HG03064 (cell line): ENCODE measurements around the gene HS6ST3.

ENCODE experiments used
- ATAC-seq: cut with Tn5 transposase; IDR thresholded peaks from one replicate; pipeline ENCODE4 v1.9.1; 2021; ENCODE audit warnings: low read depth; ENCODE audit not compliant: unreplicated experiment

The HS6ST3 gene

DNA sequence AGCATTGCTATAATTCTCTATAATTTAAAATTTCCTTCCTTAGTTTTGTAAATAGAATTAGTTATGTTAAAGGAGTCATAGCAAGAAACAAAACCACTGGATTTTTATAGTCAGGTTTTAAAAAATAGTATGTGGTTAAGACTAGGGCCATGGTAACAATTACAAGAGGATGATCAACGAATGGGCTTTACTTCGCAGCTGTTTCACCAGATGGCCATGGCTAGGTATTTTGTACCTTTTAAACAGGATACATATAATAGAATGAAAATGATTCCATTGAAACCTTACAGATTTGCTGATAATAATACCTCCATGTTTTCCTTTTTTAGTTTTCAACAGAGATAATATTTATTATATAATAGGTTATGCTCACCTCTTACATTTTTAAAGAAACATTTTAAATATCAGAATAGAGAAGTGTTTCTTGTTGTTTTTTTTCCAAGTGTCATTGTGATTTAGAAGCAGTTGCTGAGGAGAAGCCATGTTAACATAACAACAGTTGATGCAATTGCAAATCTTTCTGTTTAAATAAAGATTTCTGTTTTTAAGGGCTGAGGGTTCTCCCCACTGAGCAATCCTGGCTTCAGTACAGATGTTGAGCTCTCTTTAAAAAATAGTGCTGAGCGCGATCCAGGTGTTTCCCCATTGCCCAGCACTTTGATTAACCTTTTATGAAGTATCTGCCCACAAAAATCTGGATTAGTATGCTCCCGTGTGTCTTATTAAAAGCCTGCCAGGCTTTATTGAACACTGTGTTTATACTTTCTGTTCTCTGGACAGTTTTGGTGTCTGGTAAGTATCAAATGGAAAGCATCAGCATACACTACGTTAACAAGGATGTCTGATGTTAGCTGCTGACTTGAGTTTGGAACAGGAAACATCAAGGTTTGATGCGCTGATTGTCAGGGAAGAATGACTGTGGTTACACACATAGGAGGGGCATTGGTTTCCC is 205.3 kb downstream of the HS6ST3 start:
- no peak for ATAC-seq

DNA sequence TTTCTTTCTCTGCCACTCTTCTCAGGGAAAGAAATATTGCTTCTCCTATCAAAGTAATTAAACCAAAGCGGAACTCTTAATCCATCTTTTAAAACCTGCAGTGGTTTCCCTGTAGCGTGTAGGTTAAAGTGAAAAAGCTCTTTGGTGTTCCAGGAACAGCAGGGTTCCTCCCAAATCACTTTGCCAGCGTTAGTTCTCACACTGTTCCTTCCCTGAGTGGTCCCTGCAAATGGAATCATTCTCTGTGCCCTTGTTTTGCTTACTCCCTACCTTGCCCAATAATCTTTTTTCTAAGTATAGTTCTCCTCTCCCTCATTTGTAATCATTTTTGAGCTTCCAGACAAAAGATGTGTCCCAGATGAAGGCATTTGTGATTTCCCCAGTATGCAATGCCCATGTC is 207.5 kb downstream of the HS6ST3 start:
- no peak for ATAC-seq

DNA sequence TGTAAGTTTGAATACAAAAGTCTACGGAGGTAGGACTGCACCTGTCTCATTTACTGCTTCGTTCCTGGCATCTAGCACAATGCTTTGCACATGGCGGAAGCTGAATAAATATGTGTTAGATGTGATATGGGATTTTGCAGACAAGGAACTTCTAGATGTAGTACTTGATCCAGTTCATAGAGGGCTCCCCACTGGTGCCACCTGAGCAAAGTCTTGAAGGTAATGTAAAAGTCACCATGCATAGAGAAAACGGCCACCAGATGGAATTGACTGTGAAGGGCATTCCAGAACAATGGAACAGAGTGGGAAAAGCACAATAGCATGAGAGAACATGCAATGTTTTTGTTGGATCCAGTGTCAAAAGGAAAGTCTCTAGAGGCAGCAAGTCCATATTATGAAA is 209.3 kb downstream of the HS6ST3 start:
- ATAC-seq, result no peak

DNA sequence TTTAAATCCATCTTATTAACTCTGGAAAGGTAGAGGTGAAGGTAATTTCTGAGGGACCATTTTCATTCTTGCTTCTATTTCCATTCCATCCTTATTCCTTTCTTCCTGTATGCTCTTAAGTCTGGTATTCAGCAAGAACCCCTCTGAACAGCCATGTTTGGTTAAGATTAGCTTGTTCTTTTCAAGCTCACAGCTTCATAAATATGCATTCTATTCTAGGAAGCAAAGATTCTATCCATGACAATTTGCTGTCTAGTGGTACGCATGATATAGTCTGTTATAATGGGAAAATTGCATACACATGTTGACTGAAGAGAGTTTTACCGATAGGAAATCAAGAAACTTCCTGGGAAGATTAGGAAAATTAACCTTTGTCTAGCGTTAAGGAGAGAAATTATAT is 218.7 kb downstream of the HS6ST3 start:
- ATAC-seq, result no peak

DNA sequence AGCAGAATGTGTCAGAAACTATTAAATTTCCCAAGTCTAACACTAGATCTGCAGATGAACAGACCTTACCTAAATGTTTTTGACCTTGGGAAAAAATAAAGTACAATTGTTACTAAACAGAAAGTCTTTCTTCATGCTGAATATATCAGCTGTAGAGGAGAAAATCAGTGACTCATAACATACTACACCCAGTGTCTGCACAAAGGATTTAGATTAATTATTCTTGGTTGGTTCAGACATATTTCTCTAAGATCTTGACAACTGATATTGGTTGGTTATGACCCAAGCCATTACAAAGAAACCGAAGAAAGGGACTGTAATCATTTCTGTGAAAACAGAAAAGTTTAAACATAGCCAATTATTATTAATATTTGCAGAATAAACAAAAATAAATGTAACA is 225.1 kb downstream of the HS6ST3 start:
- no peak for ATAC-seq

DNA sequence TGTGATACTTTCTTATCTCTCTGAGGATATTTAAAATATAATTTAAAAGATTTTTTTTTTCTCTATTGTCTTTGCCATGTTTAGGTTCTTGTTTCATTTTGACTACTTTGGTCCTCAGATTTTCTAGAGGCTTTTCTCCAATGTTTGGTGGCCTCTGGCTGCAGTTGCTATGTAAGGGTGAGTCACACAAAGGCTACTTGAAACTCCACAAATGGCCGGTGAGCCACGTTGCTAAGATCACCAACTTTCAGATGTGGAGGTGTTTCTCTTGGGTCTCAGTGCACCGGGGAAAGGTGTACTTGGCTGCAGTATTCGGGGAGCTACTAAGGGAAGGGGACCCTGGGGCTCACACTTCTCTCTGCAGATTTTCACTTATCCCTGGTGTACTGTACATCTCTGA is 248.1 kb downstream of the HS6ST3 start:
- no peak for ATAC-seq

DNA sequence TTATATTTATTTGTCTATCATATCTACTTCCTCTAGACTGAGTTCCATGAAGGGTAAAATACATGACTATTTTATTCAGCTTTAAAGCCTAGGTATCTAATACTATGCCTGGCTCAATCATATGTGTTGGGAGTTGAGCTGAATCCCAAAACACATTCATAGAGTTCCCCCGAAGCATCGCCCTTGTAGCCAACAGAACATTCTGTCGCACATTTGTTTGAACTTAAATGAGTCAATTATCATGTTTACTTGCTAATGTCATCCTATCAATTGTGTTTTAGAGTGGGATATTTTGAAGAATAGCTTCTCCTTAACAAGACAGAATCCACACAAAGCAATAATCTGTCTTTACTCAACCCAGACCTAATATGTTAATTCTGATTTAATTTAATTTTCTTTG is 252.4 kb downstream of the HS6ST3 start:
- no peak for ATAC-seq

DNA sequence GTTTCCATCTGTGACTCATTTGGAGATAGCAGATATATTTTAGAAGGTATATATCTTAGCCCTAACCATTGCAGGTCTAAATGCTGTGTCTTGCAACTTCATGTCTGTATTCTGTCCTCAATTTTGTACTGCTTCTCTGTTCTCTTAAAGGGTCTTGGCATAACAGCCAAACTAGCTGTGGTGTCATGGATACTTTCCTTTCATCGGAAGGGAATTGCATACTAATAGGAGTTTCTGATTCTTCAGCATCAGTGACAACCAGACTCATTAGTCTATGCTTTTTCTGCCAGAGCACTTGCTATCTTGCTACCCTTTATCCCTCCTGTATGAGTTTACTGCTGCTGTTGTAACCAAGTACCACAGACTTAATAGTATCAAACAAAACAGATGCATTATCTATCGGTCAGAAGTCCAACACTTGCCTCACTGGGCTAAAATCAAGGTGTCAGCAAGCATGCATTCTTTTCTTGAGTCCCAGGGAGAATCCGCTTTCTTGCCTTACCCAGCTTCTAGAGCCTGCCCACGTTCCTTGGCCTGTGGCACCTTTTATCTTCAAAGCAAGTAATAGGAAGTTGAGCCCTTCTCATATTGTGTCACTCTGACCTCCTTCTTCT is 253.1 kb downstream of the HS6ST3 start:
- ATAC-seq, result no peak

DNA sequence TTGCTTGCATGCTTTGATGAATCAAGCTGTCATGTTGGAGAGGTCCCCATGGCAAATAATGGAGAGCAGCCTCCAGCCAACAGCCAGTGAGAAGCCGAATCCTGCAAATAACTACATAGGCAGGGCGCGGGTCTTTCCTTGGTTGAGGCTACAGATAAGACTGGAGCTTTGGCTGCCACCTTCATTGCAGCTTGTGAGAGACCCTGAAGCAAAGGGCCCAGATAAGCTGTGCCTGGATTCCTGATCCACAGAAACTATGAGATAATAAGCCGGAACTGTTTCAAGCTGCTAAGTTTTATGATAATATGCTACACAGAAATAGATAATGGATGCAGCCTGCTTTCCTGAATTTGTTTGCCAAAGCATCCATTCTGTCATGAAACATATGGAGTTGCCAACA is 257.0 kb downstream of the HS6ST3 start:
- ATAC-seq, result no peak

DNA sequence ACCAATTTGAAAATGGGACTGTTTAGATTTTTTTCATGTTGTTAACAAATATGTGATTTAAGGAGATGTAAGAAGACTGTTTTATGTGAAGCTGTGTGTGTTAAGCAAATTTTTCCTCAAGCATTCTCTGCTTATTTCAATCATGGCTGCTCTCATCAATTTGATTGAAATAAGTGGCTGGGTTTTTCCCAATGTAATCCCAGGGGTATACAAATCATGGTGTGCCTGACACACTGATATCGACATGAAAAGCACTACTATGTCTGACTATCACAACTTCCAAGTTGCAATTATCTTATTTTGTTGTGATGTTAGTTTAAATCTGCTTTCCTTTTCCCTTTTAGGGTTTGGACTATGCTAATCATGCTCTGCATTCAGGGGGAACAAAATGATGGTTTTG is 283.7 kb downstream of the HS6ST3 start:
- ATAC-seq, result no peak

DNA sequence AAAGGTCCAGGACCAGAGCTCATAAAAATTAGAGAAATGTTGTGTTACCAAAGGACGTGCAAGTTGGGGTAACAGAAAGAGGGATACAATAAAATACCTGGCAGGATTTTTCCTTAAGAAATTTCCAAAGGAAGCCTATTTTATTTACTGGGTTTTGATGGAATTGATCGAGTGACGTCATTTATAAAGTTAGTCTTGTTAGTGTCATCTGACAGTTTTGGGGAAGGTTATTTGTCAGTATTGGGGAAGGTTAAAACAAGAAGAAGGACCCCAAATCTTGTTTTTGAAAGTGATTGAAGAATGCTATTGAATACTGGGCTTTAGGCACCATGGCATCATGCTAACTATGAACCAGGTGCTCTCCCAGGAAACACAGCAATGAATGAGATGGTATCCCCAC is 287.9 kb downstream of the HS6ST3 start:
- no peak for ATAC-seq

DNA sequence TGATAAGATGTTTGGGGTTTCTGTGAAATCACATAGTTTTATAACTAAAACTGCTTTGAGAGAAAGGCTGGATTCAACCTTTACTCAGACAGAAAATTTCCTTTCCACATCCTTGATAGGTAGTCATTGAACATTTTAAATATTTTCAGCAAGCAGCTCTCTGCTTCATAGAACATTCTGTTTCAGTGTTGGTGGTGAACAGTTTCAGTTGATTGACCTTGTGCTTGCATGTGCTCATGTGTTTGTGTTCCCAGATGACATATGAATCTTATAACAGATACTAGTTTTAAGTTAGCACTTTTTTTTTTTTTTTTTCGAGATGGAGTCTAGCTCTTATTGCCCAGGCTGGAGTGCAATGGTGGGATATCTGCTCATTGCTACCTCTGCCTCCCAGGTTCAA is 290.1 kb downstream of the HS6ST3 start:
- ATAC-seq, result no peak

DNA sequence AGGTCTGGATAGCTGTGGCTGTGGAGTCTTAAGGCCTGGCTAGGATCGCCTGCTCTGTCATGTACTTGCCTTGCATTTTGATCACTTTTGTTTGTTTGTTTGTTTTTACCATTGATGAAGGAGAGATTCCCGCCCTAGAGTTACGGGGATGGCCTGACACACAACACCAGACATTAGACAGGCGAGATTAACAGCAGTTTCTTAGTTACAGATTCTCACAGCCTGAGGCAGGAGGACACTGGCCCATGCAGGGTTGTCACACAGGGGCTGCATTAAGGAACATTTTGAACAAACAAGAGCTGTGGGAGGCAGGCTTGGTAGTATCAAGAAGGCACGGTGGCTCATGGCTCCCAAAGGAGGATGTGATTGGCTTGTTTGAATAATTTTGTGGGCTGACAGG is 291.8 kb downstream of the HS6ST3 start:
- ATAC-seq, result no peak

DNA sequence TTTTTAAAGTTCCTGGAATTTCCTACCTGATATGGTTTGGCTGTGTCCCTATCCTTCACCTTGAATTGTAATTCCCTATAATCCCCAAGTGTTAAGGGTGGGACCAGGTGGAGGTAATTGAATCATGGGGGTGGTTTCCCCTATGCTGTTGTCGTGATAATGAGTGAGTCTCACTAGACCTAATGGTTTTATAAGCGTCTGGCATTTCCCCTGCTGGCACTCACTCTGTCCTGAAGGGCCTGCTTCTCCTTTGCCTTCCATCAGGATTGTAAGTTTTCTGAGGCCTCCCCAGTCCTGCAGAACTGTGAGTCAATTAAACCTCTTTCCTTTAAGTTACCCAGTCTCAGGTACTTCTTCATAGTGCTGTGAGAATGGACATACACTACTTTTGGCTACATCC is 298.7 kb downstream of the HS6ST3 start:
- ATAC-seq, result no peak

DNA sequence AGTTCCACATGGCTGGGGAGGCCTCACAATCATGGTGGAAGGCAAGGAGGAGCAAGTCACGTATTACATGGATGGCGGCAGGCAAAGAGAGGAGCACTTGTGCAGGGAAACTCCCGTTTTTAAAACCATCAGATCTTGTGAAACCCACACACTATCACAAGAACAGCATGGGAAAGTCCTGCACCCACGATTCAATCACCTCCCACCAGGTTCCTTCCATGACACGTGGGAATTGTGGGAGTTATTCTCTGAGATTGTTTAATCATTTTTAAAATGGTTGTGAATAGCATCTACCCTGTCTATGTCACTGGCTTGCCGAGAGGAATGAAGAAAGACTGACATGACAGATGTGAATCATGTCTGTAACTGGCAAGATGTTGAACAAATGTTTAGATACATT is 301.7 kb downstream of the HS6ST3 start:
- no peak for ATAC-seq

DNA sequence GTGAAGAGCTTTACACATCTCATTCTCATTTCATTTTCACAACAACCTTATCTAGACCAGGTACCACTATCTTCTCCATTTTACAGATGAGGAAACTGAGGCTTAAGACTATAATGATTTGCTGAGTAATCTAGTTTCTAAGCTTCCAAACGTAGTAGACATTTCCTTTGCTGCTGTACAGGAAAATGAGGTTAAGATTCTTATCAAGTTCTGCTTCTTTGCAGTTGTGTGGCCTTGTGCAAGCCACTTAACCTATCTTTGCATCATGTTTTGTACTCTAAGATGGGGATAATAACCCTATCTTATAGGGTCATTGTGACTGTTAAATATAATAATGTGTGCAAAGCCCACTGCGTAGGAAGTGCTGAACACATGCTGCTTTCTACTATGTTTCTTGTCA is 307.9 kb downstream of the HS6ST3 start:
- ATAC-seq, result no peak

DNA sequence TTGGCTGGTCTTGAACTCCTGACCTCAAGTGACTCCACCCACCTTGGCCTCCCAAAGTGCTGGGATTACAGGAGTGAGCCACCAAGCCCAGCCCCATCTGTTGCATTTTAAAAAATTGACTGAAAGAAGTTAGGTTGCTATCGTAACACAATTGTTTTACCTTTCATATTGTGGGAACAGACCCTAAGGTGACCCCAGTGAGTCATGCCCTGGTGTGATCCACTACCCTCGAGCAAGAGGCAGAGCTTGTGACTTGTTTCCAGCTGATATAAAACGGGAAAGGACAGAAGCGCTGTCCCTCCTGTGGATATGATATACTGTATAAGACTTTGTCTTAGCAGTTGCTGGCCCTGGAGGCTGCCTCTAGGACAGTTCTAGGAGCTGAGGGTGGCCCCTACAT is 308.6 kb downstream of the HS6ST3 start:
- ATAC-seq, result no peak

DNA sequence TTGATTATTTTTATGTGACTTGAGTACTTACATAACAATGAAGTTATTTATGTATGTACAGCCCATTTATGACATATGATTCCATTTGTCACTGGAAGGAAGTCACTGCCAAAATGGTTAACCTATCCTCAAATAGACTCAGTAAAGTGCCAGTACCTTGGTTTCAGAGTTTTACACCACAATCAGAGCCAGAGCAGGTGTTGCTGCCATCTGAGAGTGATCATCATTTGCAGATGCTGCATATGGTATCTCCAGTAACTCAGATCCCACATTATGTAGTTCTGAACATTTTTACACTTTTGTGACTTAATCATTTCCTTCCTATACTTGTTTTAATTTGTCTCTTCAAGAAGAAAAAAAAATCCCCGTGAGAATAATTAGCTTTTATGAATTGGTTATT is 313.3 kb downstream of the HS6ST3 start:
- no peak for ATAC-seq

DNA sequence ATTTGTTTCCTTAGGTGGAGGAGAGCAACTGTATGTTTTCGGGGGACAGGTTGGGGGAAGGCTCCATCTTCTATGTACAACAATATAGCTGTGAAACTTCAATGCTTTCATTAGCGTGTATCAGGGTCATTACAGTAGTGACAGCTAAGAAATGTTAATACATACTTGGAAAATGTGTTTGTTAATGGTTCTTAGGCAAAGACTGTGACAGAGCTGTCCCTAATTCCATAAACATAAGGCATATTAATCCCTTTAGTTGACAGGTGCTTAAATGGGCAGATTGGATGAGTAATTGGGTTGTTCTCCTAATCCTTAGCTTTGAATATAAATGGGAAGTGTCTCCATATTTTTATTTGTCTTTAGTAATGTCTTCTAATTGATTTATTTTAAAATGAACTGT is 313.7 kb downstream of the HS6ST3 start:
- no peak for ATAC-seq

DNA sequence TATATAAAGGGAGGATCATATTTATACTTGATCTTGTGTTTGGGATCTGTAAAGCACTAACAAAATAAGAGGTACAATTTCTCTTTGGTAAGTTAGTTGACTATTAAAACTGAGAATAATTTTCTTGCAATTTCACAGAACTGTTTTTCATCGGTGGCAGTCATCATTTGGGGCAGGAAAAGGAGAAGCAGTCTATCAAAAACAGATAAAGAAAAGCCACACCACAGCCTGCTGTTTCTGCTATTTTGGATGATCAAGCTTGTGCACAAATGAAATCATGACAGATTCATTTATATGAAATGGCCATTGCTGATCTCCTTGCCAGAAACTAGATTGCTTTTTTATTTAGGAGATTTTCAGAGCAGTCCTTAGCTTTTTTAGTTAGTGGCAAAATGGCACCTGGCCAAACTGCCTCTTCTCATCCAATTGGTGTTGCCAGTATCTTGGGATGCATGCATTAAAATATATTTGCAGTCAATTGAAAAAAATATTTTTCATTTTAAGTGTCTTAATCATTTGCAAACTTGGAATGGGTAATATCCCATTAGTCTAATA is 326.0 kb downstream of the HS6ST3 start:
- ATAC-seq, result no peak

DNA sequence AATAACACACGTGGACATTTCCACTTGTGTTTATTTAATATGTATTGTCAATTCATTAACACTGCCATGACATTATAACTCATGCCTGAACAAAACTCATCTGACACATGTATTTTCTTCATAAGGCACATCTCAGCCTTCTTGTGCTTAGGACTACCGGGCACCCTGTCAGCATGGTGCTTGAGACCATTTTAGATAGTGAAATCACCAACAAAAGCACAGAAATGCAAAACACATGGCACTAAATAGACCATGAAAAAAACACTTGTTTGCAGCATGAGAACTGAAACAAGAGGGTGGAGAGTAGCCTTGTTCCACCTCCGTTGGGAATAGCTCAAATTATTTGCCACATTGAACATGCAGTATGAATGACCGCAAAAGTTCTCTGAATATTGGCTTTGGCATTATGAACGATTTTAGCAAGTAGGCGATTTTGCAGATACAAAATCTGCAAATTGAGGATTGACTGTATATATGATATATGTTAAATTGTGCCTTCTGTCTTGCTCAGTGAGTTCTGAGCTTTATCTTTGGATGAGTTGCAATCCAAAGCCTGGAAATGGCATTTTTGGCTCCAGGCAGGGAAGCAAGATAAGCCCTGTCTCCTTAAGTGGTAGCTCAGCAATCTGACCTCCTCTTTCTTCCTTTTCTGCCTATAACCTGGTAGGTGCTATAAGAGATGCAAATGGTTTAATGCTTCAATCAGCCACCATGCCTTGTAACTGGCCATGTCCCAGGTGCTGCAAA is 328.2 kb downstream of the HS6ST3 start:
- no peak for ATAC-seq
